Neural cell (in vitro differentiated cells): ENCODE data around the gene ASRGL1. TPM values are rescaled to one million over a fixed set of nuclear protein-coding genes. Genes with fewer than 3 reads are reported as not detected.

Source experiments
- H2AFZ ChIP-seq: fragments of 200-600, 300-800 bp; sonication (generic), shearing (Covaris generic); 2 replicates; pipeline ENCODE4 v1.6.0; 2014; ENCODE audit warnings: low read depth, mild to moderate bottlenecking, antibody characterized with exemption, low read length, moderate library complexity
- H3F3A ChIP-seq: fragments of 200-600 bp; shearing (Covaris generic); 2 replicates; pipeline ENCODE4 v1.6.1; 2016; ENCODE audit warnings: mild to moderate bottlenecking, moderate library complexity, mixed read lengths, antibody characterized with exemption, low read length; ENCODE audit not compliant: insufficient read depth, poor library complexity, severe bottlenecking
- H3K27ac ChIP-seq: fragments of 200-600, 300-800 bp; sonication (generic), shearing (Covaris generic); 2 replicates; pipeline ENCODE4 v1.5.1; 2014; ENCODE audit warnings: mild to moderate bottlenecking, low read length, moderate library complexity
- H3K27me3 ChIP-seq: fragments of 300-800, 200-600 bp; sonication (generic), shearing (Covaris generic); 2 replicates; pipeline ENCODE4 v1.6.0; 2014; ENCODE audit warnings: mild to moderate bottlenecking, low read depth, low read length, moderate library complexity; ENCODE audit not compliant: insufficient read depth
- H3K36me3 ChIP-seq: fragments of 300-800, 200-600 bp; sonication (generic), shearing (Covaris generic); 2 replicates; pipeline ENCODE4 v1.5.1; 2014; ENCODE audit warnings: mild to moderate bottlenecking, antibody characterized with exemption, low read length, moderate library complexity; ENCODE audit not compliant: insufficient read depth
- H3K4me2 ChIP-seq: fragments of 300-800, 200-600 bp; sonication (generic), shearing (Covaris generic); 2 replicates; pipeline ENCODE4 v1.6.0; 2014; ENCODE audit warnings: mild to moderate bottlenecking, low read length
- H3K4me3 ChIP-seq: fragments of 300-800, 200-600 bp; sonication (generic), shearing (Covaris generic); 2 replicates; pipeline ENCODE4 v1.5.1; 2014; ENCODE audit warnings: mild to moderate bottlenecking, low read length, moderate library complexity
- H3K79me2 ChIP-seq: fragments of 200-600 bp; shearing (Covaris generic); replicated peaks from 2 replicates; pipeline ENCODE4 v1.6.0; 2014; ENCODE audit warnings: mild to moderate bottlenecking, low read length, moderate library complexity; ENCODE audit not compliant: insufficient read depth
- H3K9ac ChIP-seq: fragments of 300-800, 200-600 bp; sonication (generic), shearing (Covaris generic); 2 replicates; pipeline ENCODE4 v1.6.1; 2016; ENCODE audit warnings: mild to moderate bottlenecking, low read length, mixed read lengths
- H3K9me2 ChIP-seq: fragments of 200-600 bp; shearing (Covaris generic); 2 replicates; pipeline ENCODE4 v1.6.1; 2016; ENCODE audit warnings: mild to moderate bottlenecking, low read length, mixed read lengths; ENCODE audit not compliant: insufficient read depth
- H3K9me3 ChIP-seq: fragments of 200-600, 300-800 bp; sonication (generic), shearing (Covaris generic); 2 replicates; pipeline ENCODE4 v1.6.1; 2016; ENCODE audit warnings: mild to moderate bottlenecking, mixed run types, low read length, moderate library complexity, mixed read lengths
- H4K20me1 ChIP-seq: fragments of 200-600 bp; shearing (Covaris generic); 2 replicates; pipeline ENCODE4 v1.6.1; 2016; ENCODE audit warnings: mild to moderate bottlenecking, mixed run types; ENCODE audit not compliant: insufficient read depth
- CTCF ChIP-seq: fragments of 450-650 bp; IDR thresholded peaks from 2 replicates; pipeline ENCODE4 v1.5.1; 2014; ENCODE audit warnings: antibody characterized with exemption, mild to moderate bottlenecking, moderate library complexity; ENCODE audit not compliant: poor library complexity, severe bottlenecking
- EP300 ChIP-seq: fragments of 450-650 bp; conservative IDR thresholded peaks from 2 replicates; pipeline ENCODE4 v1.6.1; 2014; ENCODE audit warnings: antibody characterized with exemption, mild to moderate bottlenecking, moderate library complexity; ENCODE audit not compliant: poor library complexity, severe bottlenecking
- EZH2 ChIP-seq: fragments of 200-600, 300-800 bp; shearing (Covaris generic), sonication (generic); IDR thresholded peaks from 2 replicates; pipeline ENCODE4 v1.6.1; 2014; ENCODE audit warnings: antibody characterized with exemption, low read length, borderline replicate concordance, mild to moderate bottlenecking; ENCODE audit not compliant: insufficient read depth, poor library complexity, severe bottlenecking
- MXI1 ChIP-seq: fragments of 450-650 bp; conservative IDR thresholded peaks from 2 replicates; pipeline ENCODE4 v1.6.1; 2014; ENCODE audit warnings: antibody characterized with exemption, mild to moderate bottlenecking; ENCODE audit not compliant: poor library complexity, severe bottlenecking
- POLR2AphosphoS5 ChIP-seq: IDR thresholded peaks from 2 replicates; pipeline ENCODE4 v1.6.1; 2012
- RAD21 ChIP-seq: fragments of 450-650 bp; conservative IDR thresholded peaks from 2 replicates; pipeline ENCODE4 v1.6.1; 2014; ENCODE audit warnings: antibody characterized with exemption, mild to moderate bottlenecking, moderate library complexity
- SMC3 ChIP-seq: fragments of 450-650 bp; conservative IDR thresholded peaks from 2 replicates; pipeline ENCODE4 v1.6.1; 2014; ENCODE audit warnings: antibody characterized with exemption, mild to moderate bottlenecking, moderate library complexity; ENCODE audit not compliant: poor library complexity
- TAF1 ChIP-seq: IDR thresholded peaks from 2 replicates; pipeline ENCODE4 v1.6.1; 2012; ENCODE audit warnings: low read depth
- polyA plus RNA-seq: library from polyadenylated mRNA; depleted of rRNA; stranded (reverse); fragments of >200 nt; gene quantifications from 2 replicates; pipeline ENCODE4 v1.2.3, GENCODE V29; 2014
- TF ChIP-seq, protein P1 (sequence below): IDR thresholded peaks from 2 replicates; pipeline ENCODE4 v1.6.1; 2012; ENCODE audit warnings: borderline replicate concordance

Gene ASRGL1
- polyA plus RNA-seq, 1 donor from 2014 or later = 129 TPM

DNA sequence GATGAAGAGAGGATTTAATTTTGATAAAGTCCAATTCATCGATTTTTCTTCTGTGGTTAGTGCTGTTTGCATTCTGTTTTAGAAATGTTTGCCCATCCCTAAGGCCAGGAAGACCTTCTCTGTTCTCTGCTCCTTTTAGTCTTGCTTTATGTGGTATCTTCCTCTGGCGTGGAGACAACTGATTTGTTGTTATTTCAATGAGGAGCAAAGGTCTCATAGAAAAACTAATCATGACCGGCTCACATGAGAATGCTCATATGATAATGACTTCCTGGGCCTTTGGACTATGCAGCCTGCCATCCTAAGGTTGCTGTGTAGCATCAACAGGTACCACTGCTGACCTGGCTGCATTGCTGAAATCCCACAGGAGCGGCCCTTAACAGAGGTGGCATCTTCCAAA lies 101.4 kb downstream of the ASRGL1 start:
- H3K36me3 ChIP-seq = no peaks in the 10 kb centered on the region
- no peak overlapping the region for H3K27ac ChIP-seq
- no peak overlapping the region for H3K4me3 ChIP-seq
- H4K20me1 ChIP-seq = no peaks in the 10 kb centered on the region
- no peak overlapping the region for H3K4me2 ChIP-seq
- H3K27me3 ChIP-seq = no peaks in the 10 kb centered on the region
- no peaks in the 10 kb centered on the region for H3K79me2 ChIP-seq
- H3K9me2 ChIP-seq = no peaks in the 10 kb centered on the region
- no peak overlapping the region for H2AFZ ChIP-seq
- H3F3A ChIP-seq = no peaks in the 10 kb centered on the region
- H3K9me3 ChIP-seq = no peaks in the 10 kb centered on the region
- no peak overlapping the region for H3K9ac ChIP-seq
- TF ChIP-seq TAF1 (no peak), POLR2AphosphoS5 (no peak), CTCF (no peak), MXI1 (no peak), RAD21 (no peak), EP300 (no peak), EZH2 (no peak), SMC3 (no peak)
- TF ChIP-seq, protein P1, sequence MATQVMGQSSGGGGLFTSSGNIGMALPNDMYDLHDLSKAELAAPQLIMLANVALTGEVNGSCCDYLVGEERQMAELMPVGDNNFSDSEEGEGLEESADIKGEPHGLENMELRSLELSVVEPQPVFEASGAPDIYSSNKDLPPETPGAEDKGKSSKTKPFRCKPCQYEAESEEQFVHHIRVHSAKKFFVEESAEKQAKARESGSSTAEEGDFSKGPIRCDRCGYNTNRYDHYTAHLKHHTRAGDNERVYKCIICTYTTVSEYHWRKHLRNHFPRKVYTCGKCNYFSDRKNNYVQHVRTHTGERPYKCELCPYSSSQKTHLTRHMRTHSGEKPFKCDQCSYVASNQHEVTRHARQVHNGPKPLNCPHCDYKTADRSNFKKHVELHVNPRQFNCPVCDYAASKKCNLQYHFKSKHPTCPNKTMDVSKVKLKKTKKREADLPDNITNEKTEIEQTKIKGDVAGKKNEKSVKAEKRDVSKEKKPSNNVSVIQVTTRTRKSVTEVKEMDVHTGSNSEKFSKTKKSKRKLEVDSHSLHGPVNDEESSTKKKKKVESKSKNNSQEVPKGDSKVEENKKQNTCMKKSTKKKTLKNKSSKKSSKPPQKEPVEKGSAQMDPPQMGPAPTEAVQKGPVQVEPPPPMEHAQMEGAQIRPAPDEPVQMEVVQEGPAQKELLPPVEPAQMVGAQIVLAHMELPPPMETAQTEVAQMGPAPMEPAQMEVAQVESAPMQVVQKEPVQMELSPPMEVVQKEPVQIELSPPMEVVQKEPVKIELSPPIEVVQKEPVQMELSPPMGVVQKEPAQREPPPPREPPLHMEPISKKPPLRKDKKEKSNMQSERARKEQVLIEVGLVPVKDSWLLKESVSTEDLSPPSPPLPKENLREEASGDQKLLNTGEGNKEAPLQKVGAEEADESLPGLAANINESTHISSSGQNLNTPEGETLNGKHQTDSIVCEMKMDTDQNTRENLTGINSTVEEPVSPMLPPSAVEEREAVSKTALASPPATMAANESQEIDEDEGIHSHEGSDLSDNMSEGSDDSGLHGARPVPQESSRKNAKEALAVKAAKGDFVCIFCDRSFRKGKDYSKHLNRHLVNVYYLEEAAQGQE = no peak

GRCh38 chr11:62439785-62440602 lies 102.7 kb downstream of the ASRGL1 start:
- TF ChIP-seq CTCF = no peak
- TF ChIP-seq RAD21 = no peak
- TF ChIP-seq MXI1 = no peak
- no peak for TF ChIP-seq TAF1
- no peak for TF ChIP-seq POLR2AphosphoS5
- no peak for TF ChIP-seq SMC3
- no peak for TF ChIP-seq EP300
- TF ChIP-seq, protein P1 = no peak
- no peak for TF ChIP-seq EZH2
- Histone ChIP-seq H3K4me2 (no peak overlapping the region), H4K20me1 (no peaks in the 10 kb centered on the region), H3K79me2 (no peaks in the 10 kb centered on the region), H3K9ac (no peak overlapping the region), H3F3A (no peaks in the 10 kb centered on the region), H3K4me3 (no peak overlapping the region), H3K9me3 (no peaks in the 10 kb centered on the region), H3K9me2 (no peaks in the 10 kb centered on the region), H3K27ac (no peak overlapping the region), H2AFZ (no peak overlapping the region), H3K27me3 (no peaks in the 10 kb centered on the region), H3K36me3 (no peaks in the 10 kb centered on the region)
